Right renal cortex interstitium (tissue), 3 donors: Measurements from ENCODE around the gene CLDN19. TPM values are rescaled to one million over a fixed set of nuclear protein-coding genes. Genes with fewer than 3 reads are reported as not detected.
"Not testable (repeated sequence)": the region's sequence is repeated elsewhere in the genome, so short reads cannot be mapped to it uniquely, and the experiment has no call there.

Experiments
- DNase-seq, 3 donors: peaks; one replicate each; pipeline ENCODE4 v3.0.0-alpha.2; 2013; ENCODE audit warnings: low read depth in 3 of 3, low spot score in 2 of 3
- polyA plus RNA-seq, 3 donors: library from polyadenylated mRNA; unstranded; fragments of 120-200 nt; gene quantifications; one replicate each; pipeline ENCODE4 v1.2.1, GENCODE V29; 2013; ENCODE audit not compliant: insufficient read length in 3 of 3

The CLDN19 gene
- polyA plus RNA-seq, 3 donors: 75.8 to 96.0 (median 78.2) TPM

GRCh38 chr1:42720868-42721267, 19.2 kb downstream of the CLDN19 start:
- DNase-seq: no peak

GRCh38 chr1:42714441-42714840, 25.6 kb downstream of the CLDN19 start:
- not testable (repeated sequence) for DNase-seq

GRCh38 chr1:42713293-42713692, 26.7 kb downstream of the CLDN19 start:
- no peak for DNase-seq

GRCh38 chr1:42712808-42713207, 27.2 kb downstream of the CLDN19 start:
- DNase-seq: not testable (repeated sequence)

- no peak for DNase-seq
Observed at GRCh38 chr1:42703888-42704464, 36.1 kb downstream of the CLDN19 start.

GRCh38 chr1:42700006-42700405, 40.0 kb downstream of the CLDN19 start:
- DNase-seq: no peak

GRCh38 chr1:42698081-42698813, 41.8 kb downstream of the CLDN19 start:
- no peak for DNase-seq

- DNase-seq: no peak
Observed at GRCh38 chr1:42692911-42693310, 47.1 kb downstream of the CLDN19 start.

GRCh38 chr1:42692461-42692860, 47.6 kb downstream of the CLDN19 start:
- DNase-seq: no peak

GRCh38 chr1:42691157-42691498, 48.9 kb downstream of the CLDN19 start:
- no peak for DNase-seq

GRCh38 chr1:42690477-42691156, 49.4 kb downstream of the CLDN19 start:
- DNase-seq: no peak

GRCh38 chr1:42689912-42690311, 50.1 kb downstream of the CLDN19 start:
- no peak for DNase-seq

- DNase-seq: no peak
Observed at GRCh38 chr1:42686418-42686817, 53.6 kb downstream of the CLDN19 start.

- no peak for DNase-seq
Observed at GRCh38 chr1:42684139-42684538, 55.9 kb downstream of the CLDN19 start.

Other genes starting within 250 kb of the CLDN19 start
- gene PPIH, start 81.8 kb downstream of the CLDN19 start, polyA plus RNA-seq: 10 to 100 TPM; 53.9 to 62.5 (median 57.5) TPM
- 100 to 1,000 TPM; 611 to 684 (median 661) TPM for gene YBX1, start 57.8 kb downstream of the CLDN19 start, polyA plus RNA-seq
- gene P3H1, start 26.8 kb upstream of the CLDN19 start, polyA plus RNA-seq: 10 to 100 TPM; 67.9 to 76.5 (median 72.8) TPM
- gene C1orf50, start 27.0 kb upstream of the CLDN19 start, polyA plus RNA-seq: 10 to 100 TPM; 12.9 to 14.3 (median 14.3) TPM
- 1 to 10 TPM in 1 of 3 donors, under 1 TPM in 2; 0.44 to 1.1 (median 0.79) TPM for gene TMEM269, start 44.8 kb upstream of the CLDN19 start, polyA plus RNA-seq
- 10 to 100 TPM; 21.2 to 21.8 (median 21.7) TPM for gene ERMAP, start 76.9 kb upstream of the CLDN19 start, polyA plus RNA-seq
- gene SVBP, start 77.2 kb upstream of the CLDN19 start, polyA plus RNA-seq: 10 to 100 TPM; 66.4 to 75.9 (median 68.4) TPM
- 10 to 100 TPM; 18.2 to 20.8 (median 19.9) TPM for gene ZNF691, start 106.4 kb upstream of the CLDN19 start, polyA plus RNA-seq
- gene SLC2A1, start 218.6 kb upstream of the CLDN19 start, polyA plus RNA-seq: 10 to 100 TPM; 31.1 to 36.8 (median 34.9) TPM